H9 (cell line): ENCODE measurements around the gene TPRX1. TPM values are rescaled to one million over a fixed set of nuclear protein-coding genes. Genes with fewer than 3 reads are reported as not detected.
"Not testable (repeated sequence)": the region's sequence is repeated elsewhere in the genome, so short reads cannot be mapped to it uniquely, and the experiment has no call there.

Experiments used
- DNase-seq: peaks from one replicate; pipeline ENCODE4 v3.0.0-alpha.2; 2017
- H2AFZ ChIP-seq: one replicate; pipeline ENCODE4 v1.6.1; 2013; ENCODE audit warnings: mild to moderate bottlenecking, low read length, control low read depth, moderate library complexity
- H2AK5ac ChIP-seq: 2 replicates; pipeline ENCODE4 v1.6.1; 2013; ENCODE audit warnings: low read length, control low read depth, mixed read lengths; ENCODE audit not compliant: insufficient read length
- H2BK120ac ChIP-seq: one replicate; pipeline ENCODE4 v1.6.1; 2013; ENCODE audit warnings: low read depth, mild to moderate bottlenecking, low read length, control low read depth, inconsistent platforms; ENCODE audit not compliant: poor library complexity, severe bottlenecking
- H2BK12ac ChIP-seq: 2 replicates; pipeline ENCODE4 v1.6.1; 2013; ENCODE audit warnings: low read length, control low read depth, mixed read lengths, low read depth; ENCODE audit not compliant: insufficient read length
- H2BK15ac ChIP-seq: 2 replicates; pipeline ENCODE4 v1.6.1; 2013; ENCODE audit warnings: low read depth, low read length, control low read depth
- H2BK20ac ChIP-seq: one replicate; pipeline ENCODE4 v1.6.1; 2013; ENCODE audit warnings: low read depth, mild to moderate bottlenecking, low read length, control low read depth, inconsistent platforms; ENCODE audit not compliant: poor library complexity, severe bottlenecking
- H2BK5ac ChIP-seq: 2 replicates; pipeline ENCODE4 v1.6.1; 2013; ENCODE audit warnings: low read length, control low read depth, mixed read lengths; ENCODE audit not compliant: insufficient read length
- H3K14ac ChIP-seq: 2 replicates; pipeline ENCODE4 v1.6.1; 2013; ENCODE audit warnings: low read length, control low read depth; ENCODE audit not compliant: insufficient read depth
- H3K18ac ChIP-seq: 2 replicates; pipeline ENCODE4 v1.6.1; 2013; ENCODE audit warnings: low read depth, mild to moderate bottlenecking, mixed read lengths, low read length, control low read depth; ENCODE audit not compliant: insufficient read length
- H3K23ac ChIP-seq: 2 replicates; pipeline ENCODE4 v1.6.1; 2013; ENCODE audit warnings: low read length, control low read depth, mixed read lengths, low read depth; ENCODE audit not compliant: insufficient read length
- H3K23me2 ChIP-seq: 2 replicates; pipeline ENCODE4 v1.6.1; 2013; ENCODE audit warnings: low read depth, mild to moderate bottlenecking, mixed read lengths, low read length, control low read depth; ENCODE audit not compliant: insufficient read length, poor library complexity, severe bottlenecking
- H3K27ac ChIP-seq: 2 replicates; pipeline ENCODE4 v1.5.1; 2013; ENCODE audit warnings: low read length, control low read depth, mixed read lengths, low read depth; ENCODE audit not compliant: insufficient read length
- H3K27me3 ChIP-seq: 2 replicates; pipeline ENCODE4 v1.6.1; 2013; ENCODE audit warnings: low read length, control low read depth, inconsistent platforms; ENCODE audit not compliant: insufficient read depth
- H3K4ac ChIP-seq: 2 replicates; pipeline ENCODE4 v1.6.1; 2013; ENCODE audit warnings: low read depth, mild to moderate bottlenecking, control low read depth, inconsistent platforms, low read length, moderate library complexity
- H3K4me1 ChIP-seq: 2 replicates; pipeline ENCODE4 v1.6.1; 2013; ENCODE audit warnings: low read length, control low read depth, inconsistent platforms; ENCODE audit not compliant: insufficient read depth
- H3K4me2 ChIP-seq: 2 replicates; pipeline ENCODE4 v1.6.1; 2013; ENCODE audit warnings: low read length, control low read depth, mixed read lengths; ENCODE audit not compliant: insufficient read length, insufficient read depth
- H3K56ac ChIP-seq: 2 replicates; pipeline ENCODE4 v1.6.1; 2013; ENCODE audit warnings: low read depth, mild to moderate bottlenecking, mixed read lengths, low read length, control low read depth; ENCODE audit not compliant: insufficient read length
- H3K79me1 ChIP-seq: 2 replicates; pipeline ENCODE4 v1.6.1; 2013; ENCODE audit warnings: low read depth, mild to moderate bottlenecking, moderate library complexity, low read length, control low read depth, inconsistent platforms; ENCODE audit not compliant: insufficient read depth, poor library complexity, severe bottlenecking
- H3K79me2 ChIP-seq: 2 replicates; pipeline ENCODE4 v1.6.1; 2013; ENCODE audit warnings: low read length, control low read depth, inconsistent platforms; ENCODE audit not compliant: insufficient read depth
- H3K9ac ChIP-seq: 2 replicates; pipeline ENCODE4 v1.6.1; 2013; ENCODE audit warnings: low read length, control low read depth, mixed read lengths; ENCODE audit not compliant: insufficient read length; ENCODE audit errors: extremely low read depth
- H3K9me3 ChIP-seq: one replicate; pipeline ENCODE4 v1.6.1; 2013; ENCODE audit warnings: low read depth, low read length, inconsistent platforms; ENCODE audit not compliant: control insufficient read depth
- H3T11ph ChIP-seq: one replicate; pipeline ENCODE4 v1.6.1; 2013; ENCODE audit warnings: mild to moderate bottlenecking, low read length, control low read depth, inconsistent platforms
- H4K20me1 ChIP-seq: one replicate; pipeline ENCODE4 v1.6.1; 2013; ENCODE audit not compliant: control insufficient read depth, insufficient read length, insufficient read depth
- H4K5ac ChIP-seq: 2 replicates; pipeline ENCODE4 v1.6.1; 2013; ENCODE audit warnings: low read depth, mild to moderate bottlenecking, mixed read lengths, low read length, control low read depth; ENCODE audit not compliant: insufficient read length
- H4K8ac ChIP-seq: replicated peaks from 2 replicates; pipeline ENCODE4 v1.6.1; 2013; ENCODE audit warnings: low read length, control low read depth, mixed read lengths, low read depth; ENCODE audit not compliant: insufficient read length
- H4K91ac ChIP-seq: 2 replicates; pipeline ENCODE4 v1.6.1; 2013; ENCODE audit warnings: low read depth, mild to moderate bottlenecking, moderate library complexity, mixed read lengths, low read length, control low read depth; ENCODE audit not compliant: insufficient read length
- H3K27ac Mint-ChIP-seq, 3 experiments: 2 replicates in 2 of 3; 3 replicates in 1 of 3; pipeline ENCODE4 v1.8.0; 2020 to 2021; ENCODE audit warnings: mixed read lengths in 3 of 3, mild to moderate bottlenecking in 1 of 3, moderate library complexity in 1 of 3
- H3K27me3 Mint-ChIP-seq: 2 replicates; pipeline ENCODE4 v1.8.0; 2021; ENCODE audit warnings: low read depth, mild to moderate bottlenecking, moderate library complexity, mixed read lengths
- H3K36me3 Mint-ChIP-seq, 3 experiments: 2 replicates in 2 of 3; 3 replicates in 1 of 3; pipeline ENCODE4 v1.8.0; 2020 to 2021; ENCODE audit warnings: low read depth in 3 of 3, mixed read lengths in 3 of 3; ENCODE audit not compliant: insufficient read depth in 1 of 3
- H3K4me1 Mint-ChIP-seq, 2 experiments: 2 replicates each; pipeline ENCODE4 v1.8.0; 2020; ENCODE audit warnings: mixed read lengths in 2 of 2
- H3K4me3 Mint-ChIP-seq, 2 experiments: 2 replicates in 1 of 2; 3 replicates in 1 of 2; pipeline ENCODE4 v1.8.0; 2020 to 2021; ENCODE audit warnings: mild to moderate bottlenecking in 2 of 2, mixed read lengths in 2 of 2, moderate library complexity in 1 of 2
- H3K9me3 Mint-ChIP-seq, 2 experiments: 2 replicates in 1 of 2; 3 replicates in 1 of 2; pipeline ENCODE4 v1.8.0; 2020; ENCODE audit warnings: mild to moderate bottlenecking in 2 of 2, mixed read lengths in 2 of 2, moderate library complexity in 1 of 2
- WGBS: extraction: QIAGEN DNeasy Blood & Tissue Kit; methylation state at CpG from one replicate; pipeline ENCODE4 v1.1.7; 2013; ENCODE audit warnings: missing lambda C conversion rate, low lambda C conversion rate, mixed read lengths; ENCODE audit not compliant: insufficient read length; ENCODE audit errors: extremely low coverage; 5-methylcytosine and 5-hydroxymethylcytosine counted together
- total RNA-seq: library from RNA; stranded (reverse); gene quantifications from 2 replicates; pipeline ENCODE4 v1.2.1, GENCODE V29; 2021
- TF ChIP-seq, protein P1 (sequence below): fragments of 200-600 bp; sonication (generic); conservative IDR thresholded peaks from 3 replicates; pipeline ENCODE4 v1.8.0; 2021; ENCODE audit warnings: antibody characterized with exemption, mild to moderate bottlenecking

The TPRX1 gene
- total RNA-seq, 1 experiment from 2014 or later = not detected

DNA sequence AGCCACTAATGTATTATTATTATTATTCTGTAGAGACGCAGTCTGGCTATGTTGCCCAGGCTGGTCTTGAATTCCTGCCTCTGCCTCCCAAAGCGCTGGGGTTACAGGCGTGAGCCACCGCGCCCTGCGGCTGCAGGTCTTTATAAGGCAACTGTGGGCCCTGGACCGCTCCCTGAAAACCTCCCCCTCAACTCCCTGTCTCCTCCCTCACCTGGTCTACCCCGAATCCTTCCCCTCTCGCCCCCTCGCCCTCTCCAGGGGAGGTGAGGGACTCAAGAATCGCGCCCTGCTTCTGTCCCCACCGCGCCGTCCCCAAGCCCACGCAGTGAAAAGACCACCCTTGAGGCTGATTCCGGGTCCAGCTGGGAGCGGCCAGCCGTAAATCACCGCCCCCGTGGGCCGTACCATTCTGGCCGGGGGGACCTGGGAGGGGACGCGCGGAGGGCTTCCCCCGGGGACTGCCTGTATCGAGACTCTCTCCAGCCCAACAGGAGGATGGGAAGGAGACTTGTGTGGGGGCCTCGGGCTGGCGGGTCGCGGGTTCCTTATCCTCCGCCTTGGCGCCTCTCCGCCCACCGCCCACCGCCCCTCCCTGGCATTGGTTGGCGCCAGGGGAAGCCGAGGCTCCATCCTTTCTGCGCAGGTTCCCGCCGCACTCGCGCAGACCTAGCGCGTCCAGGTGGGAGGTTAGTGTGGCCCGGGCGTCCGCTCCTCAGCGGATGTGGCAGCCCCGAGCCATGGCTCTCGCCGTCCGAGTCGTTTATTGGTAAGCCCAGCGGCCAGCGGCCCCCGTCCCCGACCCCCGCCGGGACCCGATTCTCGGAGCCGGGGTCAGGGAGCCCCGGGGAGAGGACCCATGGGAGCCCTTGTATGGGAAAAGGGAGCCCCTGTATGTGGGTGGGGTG is 26.1 kb downstream of the TPRX1 start, which contains the start of gene SELENOW:
Gene SELENOW, plus strand, starts transcription at position 655 of the 905 bp plus-strand sequence. Its CDS starts 83 bp downstream, at position 738.
- H4K8ac ChIP-seq = no peak within 1 kb of the TSS
- H3K4me1 ChIP-seq = peaks cover 6% of the 10 kb centered on the region; the same call in 1 of the 2 replicates
- H3K4me2 ChIP-seq = peak within 1 kb of the TSS; percentile 100
- no peaks in the 10 kb centered on the region for H3K27me3 ChIP-seq
- H2BK5ac ChIP-seq = no peak within 1 kb of the TSS
- peaks cover 12 to 29% of the 10 kb centered on the region in 2 experiments for H3K4me1 Mint-ChIP-seq
- TF ChIP-seq, protein P1, sequence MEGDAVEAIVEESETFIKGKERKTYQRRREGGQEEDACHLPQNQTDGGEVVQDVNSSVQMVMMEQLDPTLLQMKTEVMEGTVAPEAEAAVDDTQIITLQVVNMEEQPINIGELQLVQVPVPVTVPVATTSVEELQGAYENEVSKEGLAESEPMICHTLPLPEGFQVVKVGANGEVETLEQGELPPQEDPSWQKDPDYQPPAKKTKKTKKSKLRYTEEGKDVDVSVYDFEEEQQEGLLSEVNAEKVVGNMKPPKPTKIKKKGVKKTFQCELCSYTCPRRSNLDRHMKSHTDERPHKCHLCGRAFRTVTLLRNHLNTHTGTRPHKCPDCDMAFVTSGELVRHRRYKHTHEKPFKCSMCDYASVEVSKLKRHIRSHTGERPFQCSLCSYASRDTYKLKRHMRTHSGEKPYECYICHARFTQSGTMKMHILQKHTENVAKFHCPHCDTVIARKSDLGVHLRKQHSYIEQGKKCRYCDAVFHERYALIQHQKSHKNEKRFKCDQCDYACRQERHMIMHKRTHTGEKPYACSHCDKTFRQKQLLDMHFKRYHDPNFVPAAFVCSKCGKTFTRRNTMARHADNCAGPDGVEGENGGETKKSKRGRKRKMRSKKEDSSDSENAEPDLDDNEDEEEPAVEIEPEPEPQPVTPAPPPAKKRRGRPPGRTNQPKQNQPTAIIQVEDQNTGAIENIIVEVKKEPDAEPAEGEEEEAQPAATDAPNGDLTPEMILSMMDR = no peak
- H4K5ac ChIP-seq = no peak within 1 kb of the TSS
- peaks cover 5% of the 10 kb centered on the region for H4K20me1 ChIP-seq
- no peak within 1 kb of the TSS for H4K91ac ChIP-seq
- peak within 1 kb of the TSS; percentile 92 to 97 for H3K4me3 Mint-ChIP-seq
- no peak within 1 kb of the TSS for H2BK120ac ChIP-seq
- no peak within 1 kb of the TSS for H3T11ph ChIP-seq
- no peaks in the 10 kb centered on the region for H3K9me3 Mint-ChIP-seq
- no peak within 1 kb of the TSS for H2BK20ac ChIP-seq
- peak; percentile 86 for DNase-seq
- no peaks in the 10 kb centered on the region for H3K9me3 ChIP-seq
- no peak within 1 kb of the TSS for H2AFZ ChIP-seq
- peak within 1 kb of the TSS; percentile 90 for H3K9ac ChIP-seq
- no peak within 1 kb of the TSS for H3K27ac ChIP-seq
- peak within 1 kb of the TSS; percentile 94 to 99 (median 98) for H3K27ac Mint-ChIP-seq
- H3K23me2 ChIP-seq = peaks cover 8% of the 10 kb centered on the region
- no peak within 1 kb of the TSS; the same call in 1 of the 2 replicates for H3K4ac ChIP-seq
- peak within 1 kb of the TSS; percentile 100 for H3K14ac ChIP-seq
- peaks cover 8% of the 10 kb centered on the region; the same call in 1 of the 2 replicates for H3K79me2 ChIP-seq
- H2AK5ac ChIP-seq = peak within 1 kb of the TSS; percentile 27
- H3K23ac ChIP-seq = no peak within 1 kb of the TSS
- H3K36me3 Mint-ChIP-seq = peaks cover 23 to 35% (median 32%) of the 10 kb centered on the region in 3 experiments; a peak in 6 of 7 replicates
- no peak within 1 kb of the TSS; the same call in 1 of the 2 replicates for H2BK15ac ChIP-seq
- H3K79me1 ChIP-seq = peaks cover 8% of the 10 kb centered on the region
- no peaks in the 10 kb centered on the region for H3K27me3 Mint-ChIP-seq
- peak within 1 kb of the TSS; percentile 89 for H2BK12ac ChIP-seq
- peak within 1 kb of the TSS; percentile 99 for H3K18ac ChIP-seq
- no CpG with 5 or more reads among the region's 65 CpGs for WGBS
- no peak within 1 kb of the TSS for H3K56ac ChIP-seq

- not testable (repeated sequence) for H4K20me1 ChIP-seq, H4K5ac ChIP-seq, H3K27ac ChIP-seq, H3T11ph ChIP-seq, H2BK15ac ChIP-seq, H3K9me3 ChIP-seq, H3K79me2 ChIP-seq, H3K27me3 Mint-ChIP-seq, H2BK12ac ChIP-seq, H3K9me3 Mint-ChIP-seq, H3K27me3 ChIP-seq, H2AK5ac ChIP-seq, H3K4ac ChIP-seq, H4K91ac ChIP-seq, H3K23ac ChIP-seq, H3K9ac ChIP-seq, H3K56ac ChIP-seq, H2BK20ac ChIP-seq, H3K79me1 ChIP-seq, H2AFZ ChIP-seq, H2BK5ac ChIP-seq, DNase-seq, H3K4me1 ChIP-seq, H3K14ac ChIP-seq, H4K8ac ChIP-seq, H3K23me2 ChIP-seq
- H3K4me2 ChIP-seq = peak overlapping the region; percentile 100
- Mint-ChIP-seq H3K27ac (peak overlapping the region in 2 of 3 experiments; percentile 98 to 99; a peak in 3 of 7 replicates), H3K36me3 (peaks cover 22 to 26% (median 24%) of the 10 kb centered on the region in 3 experiments; a peak in 6 of 7 replicates), H3K4me1 (peaks cover 12 to 32% of the 10 kb centered on the region in 2 experiments), H3K4me3 (peak overlapping the region; percentile 92 to 97)
- H3K18ac ChIP-seq = peak overlapping the region; percentile 55
- peak overlapping the region; percentile 10 for H2BK120ac ChIP-seq
- WGBS = no CpG with 5 or more reads among the region's 23 CpGs
These were observed 26.9 kb downstream of the TPRX1 start for GRCh38 chr19:47777245-47778048.
